COLO668 (cell line): ENCODE results near the gene SEC63.
"Not testable (repeated sequence)": the region's sequence is repeated elsewhere in the genome, so short reads cannot be mapped to it uniquely, and the experiment has no call there.

Experiments used
- DNase-seq: peaks from one replicate; lab custom pipeline; 2025; ENCODE audit not compliant: unreplicated experiment; lab: John Stamatoyannopoulos, UW

SEC63 gene

GRCh38 chr6:107957909-107958688 is at the start of gene SEC63:
Gene SEC63 (minus strand): TSS chr6:107958208. CDS start chr6:107958009, 199 bp downstream.
- DNase-seq = peak; percentile 94

- no peak for DNase-seq
Observed at GRCh38 chr6:108005961-108006360, 48.0 kb upstream of the SEC63 start.

GRCh38 chr6:108004861-108005260 is 46.9 kb upstream of the SEC63 start:
- no peak for DNase-seq

GRCh38 chr6:108002365-108003221 is 44.6 kb upstream of the SEC63 start:
- DNase-seq = peak; percentile 33

- no peak for DNase-seq
Observed at GRCh38 chr6:108001696-108002231, 43.8 kb upstream of the SEC63 start.

- DNase-seq = not testable (repeated sequence)
Observed at GRCh38 chr6:108000259-108000658, 42.3 kb upstream of the SEC63 start.

- no peak for DNase-seq
Observed at GRCh38 chr6:107999341-107999740, 41.3 kb upstream of the SEC63 start.

- no peak for DNase-seq
Observed at GRCh38 chr6:107991772-107992550, 34.0 kb upstream of the SEC63 start.

- DNase-seq = no peak
Observed at GRCh38 chr6:107991061-107991460, 33.1 kb upstream of the SEC63 start.

- DNase-seq = not testable (repeated sequence)
Observed at GRCh38 chr6:107990587-107990986, 32.6 kb upstream of the SEC63 start.

GRCh38 chr6:107989166-107990094 is 31.4 kb upstream of the SEC63 start:
- DNase-seq = peak; percentile 2

GRCh38 chr6:107988570-107988969 is 30.6 kb upstream of the SEC63 start:
- DNase-seq = no peak

GRCh38 chr6:107987805-107988204 is 29.8 kb upstream of the SEC63 start:
- DNase-seq = no peak

- DNase-seq = no peak
Observed at GRCh38 chr6:107985701-107986100, 27.7 kb upstream of the SEC63 start.

- no peak for DNase-seq
Observed at GRCh38 chr6:107983811-107984210, 25.8 kb upstream of the SEC63 start.

- no peak for DNase-seq
Observed at GRCh38 chr6:107982486-107982885, 24.5 kb upstream of the SEC63 start.

- no peak for DNase-seq
Observed at GRCh38 chr6:107981695-107982094, 23.7 kb upstream of the SEC63 start.

- DNase-seq = no peak
Observed at GRCh38 chr6:107977283-107977682, 19.3 kb upstream of the SEC63 start.

- DNase-seq = no peak
Observed at GRCh38 chr6:107976155-107976783, 18.3 kb upstream of the SEC63 start.
